Epithelial cell of esophagus (primary cell): Measurements from ENCODE around the gene CLDN6.

Experiments used
- DNase-seq: peaks from one replicate; pipeline ENCODE4 v3.0.0; 2010; ENCODE audit warnings: low read depth
- H3K4me3 ChIP-seq: 2 replicates; pipeline ENCODE4 v1.5.1; 2011; ENCODE audit warnings: mild to moderate bottlenecking, low read length, control low read depth
- CTCF ChIP-seq: IDR thresholded peaks from 2 replicates; pipeline ENCODE4 v1.5.1; 2011; ENCODE audit warnings: low read depth, mild to moderate bottlenecking, low read length, control low read depth, inconsistent platforms; ENCODE audit not compliant: insufficient read depth; ENCODE audit errors: missing control alignments

The CLDN6 gene

GRCh38 chr16:3060339-3061127 is 42.5 kb upstream of the CLDN6 start:
- no peak overlapping the region for H3K4me3 ChIP-seq
- TF ChIP-seq CTCF = no peak
- DNase-seq = no peak

- no peak for DNase-seq
- TF ChIP-seq CTCF = no peak
- H3K4me3 ChIP-seq = peak overlapping the region; percentile 69
Observed at GRCh38 chr16:3059723-3060242, 41.8 kb upstream of the CLDN6 start.

- peak overlapping the region; percentile 69 for H3K4me3 ChIP-seq
- peak; percentile 54 for TF ChIP-seq CTCF
- peak; percentile 77 for DNase-seq
Observed at GRCh38 chr16:3059041-3059722, 41.2 kb upstream of the CLDN6 start.

- H3K4me3 ChIP-seq = peak overlapping the region; percentile 69
- peak; percentile 39 for TF ChIP-seq CTCF
- peak; percentile 64 for DNase-seq
Observed at GRCh38 chr16:3058139-3059030, 40.4 kb upstream of the CLDN6 start.

- no peak for DNase-seq
- H3K4me3 ChIP-seq = no peak overlapping the region
- no peak for TF ChIP-seq CTCF
Observed at GRCh38 chr16:3057181-3058138, 39.5 kb upstream of the CLDN6 start.
